Astrocyte of the spinal cord (primary cell): ENCODE measurements around the gene EXOC6.

Experiments used
- DNase-seq: peaks from one replicate; pipeline ENCODE4 v3.0.0; 2011; ENCODE audit warnings: low read depth, low spot score
- H3K4me3 ChIP-seq: 2 replicates; pipeline ENCODE4 v1.5.1; 2011; ENCODE audit warnings: low read depth, mild to moderate bottlenecking, low read length, moderate library complexity
- in situ Hi-C: cut with HindIII; loops from 2 replicates; pipeline ENCODE4 v1.10.0; 2017; ENCODE audit warnings: low sequenced_read_pairs
- TF ChIP-seq, protein P1 (sequence below): IDR thresholded peaks from 2 replicates; pipeline ENCODE4 v1.5.1; 2012; ENCODE audit warnings: low read depth, mild to moderate bottlenecking, low read length, inconsistent platforms

EXOC6 gene

DNA sequence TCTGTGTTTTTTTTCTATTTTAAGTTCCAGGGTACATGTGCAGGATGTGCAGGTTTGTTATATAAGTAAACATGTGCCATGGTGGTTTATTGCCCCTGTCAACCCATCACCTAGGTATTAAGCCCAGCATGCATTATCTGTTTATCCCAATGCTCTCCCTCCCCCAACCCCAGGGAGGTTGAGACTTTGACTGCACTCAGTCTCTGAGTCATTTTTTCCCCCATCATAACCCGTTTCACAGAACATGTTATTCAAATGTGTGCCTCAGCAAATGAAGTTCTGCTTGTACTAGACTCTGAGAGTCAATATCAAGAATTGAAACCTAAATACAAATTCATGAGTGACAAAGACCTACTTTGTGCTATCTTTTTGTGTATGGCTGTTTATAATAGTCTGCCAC, 142.3 kb downstream of the EXOC6 start:
- peak; percentile 30 for DNase-seq
- in situ Hi-C loops = no loop called here
- H3K4me3 ChIP-seq = no peak overlapping the region
- TF ChIP-seq, protein P1, sequence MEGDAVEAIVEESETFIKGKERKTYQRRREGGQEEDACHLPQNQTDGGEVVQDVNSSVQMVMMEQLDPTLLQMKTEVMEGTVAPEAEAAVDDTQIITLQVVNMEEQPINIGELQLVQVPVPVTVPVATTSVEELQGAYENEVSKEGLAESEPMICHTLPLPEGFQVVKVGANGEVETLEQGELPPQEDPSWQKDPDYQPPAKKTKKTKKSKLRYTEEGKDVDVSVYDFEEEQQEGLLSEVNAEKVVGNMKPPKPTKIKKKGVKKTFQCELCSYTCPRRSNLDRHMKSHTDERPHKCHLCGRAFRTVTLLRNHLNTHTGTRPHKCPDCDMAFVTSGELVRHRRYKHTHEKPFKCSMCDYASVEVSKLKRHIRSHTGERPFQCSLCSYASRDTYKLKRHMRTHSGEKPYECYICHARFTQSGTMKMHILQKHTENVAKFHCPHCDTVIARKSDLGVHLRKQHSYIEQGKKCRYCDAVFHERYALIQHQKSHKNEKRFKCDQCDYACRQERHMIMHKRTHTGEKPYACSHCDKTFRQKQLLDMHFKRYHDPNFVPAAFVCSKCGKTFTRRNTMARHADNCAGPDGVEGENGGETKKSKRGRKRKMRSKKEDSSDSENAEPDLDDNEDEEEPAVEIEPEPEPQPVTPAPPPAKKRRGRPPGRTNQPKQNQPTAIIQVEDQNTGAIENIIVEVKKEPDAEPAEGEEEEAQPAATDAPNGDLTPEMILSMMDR = no peak

DNA sequence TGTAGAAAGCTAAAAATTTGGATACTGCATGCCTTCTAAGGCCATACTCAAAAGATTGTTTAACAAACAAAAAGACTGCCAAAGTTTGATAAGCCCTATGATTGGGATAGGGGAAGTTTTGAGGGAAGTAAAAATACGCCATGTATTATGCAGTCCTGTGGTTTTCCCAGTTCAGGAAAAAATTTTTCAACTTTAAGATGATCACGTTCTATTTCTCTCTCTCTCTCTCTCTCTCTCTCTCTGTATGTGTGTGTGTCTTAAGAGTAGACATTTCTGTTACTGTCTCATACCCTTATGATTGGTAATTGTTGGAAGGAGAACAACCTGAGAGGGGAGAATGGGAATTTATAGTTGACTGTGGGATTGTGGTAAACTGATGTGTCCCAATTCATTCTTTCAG, 143.2 kb downstream of the EXOC6 start:
- TF ChIP-seq, protein P1 = no peak
- in situ Hi-C loops = no loop called here
- no peak for DNase-seq
- H3K4me3 ChIP-seq = no peak overlapping the region

DNA sequence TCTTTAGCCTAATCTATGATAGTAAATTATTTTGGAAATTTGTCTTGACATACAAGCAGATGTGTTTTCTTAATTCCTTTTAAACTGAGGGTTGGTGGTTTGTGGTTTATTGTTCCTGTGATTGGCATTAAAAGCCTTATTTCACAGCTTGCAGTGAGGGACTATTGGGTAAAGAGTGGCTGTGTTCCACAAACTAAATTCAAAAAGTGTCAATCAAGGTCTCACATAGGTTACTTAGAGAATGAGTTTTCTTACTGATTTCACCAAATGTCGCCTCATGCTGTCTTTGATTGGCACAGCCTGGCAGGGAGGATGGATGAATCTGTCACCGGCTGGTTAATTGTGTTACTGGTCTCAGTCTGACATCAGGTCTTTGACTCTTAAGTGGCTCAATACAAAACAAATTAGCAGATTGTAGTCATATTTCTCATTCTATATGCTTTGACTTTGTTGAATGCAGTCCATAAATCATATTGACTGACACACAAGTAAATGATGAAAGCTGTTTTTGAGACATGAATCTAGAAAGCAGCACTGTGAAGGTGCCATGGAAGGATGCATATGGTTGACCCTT, 145.5 kb downstream of the EXOC6 start:
- in situ Hi-C loops = no loop called here
- no peak for DNase-seq
- TF ChIP-seq, protein P1 = no peak
- no peak overlapping the region for H3K4me3 ChIP-seq

DNA sequence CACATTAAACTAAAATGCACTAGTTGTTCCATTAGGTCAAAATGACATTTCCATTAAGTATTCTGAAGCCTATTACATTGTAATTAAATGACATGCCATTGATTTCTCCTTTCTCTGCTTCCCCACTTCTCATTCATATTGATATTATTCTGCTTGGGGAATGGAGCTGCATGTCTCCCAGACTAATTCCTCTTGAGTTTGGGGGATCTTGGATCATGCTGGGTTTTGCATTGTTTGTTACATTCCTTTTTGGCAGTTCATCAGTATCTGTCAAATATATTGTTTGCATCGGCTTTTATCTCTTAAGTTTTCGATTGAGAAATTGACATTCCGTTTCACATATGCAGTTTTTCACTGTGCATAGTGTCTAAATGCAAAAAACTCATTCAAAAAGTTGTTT, 147.2 kb downstream of the EXOC6 start:
- in situ Hi-C loops = no loop called here
- TF ChIP-seq, protein P1 = no peak
- H3K4me3 ChIP-seq = no peak overlapping the region
- no peak for DNase-seq

DNA sequence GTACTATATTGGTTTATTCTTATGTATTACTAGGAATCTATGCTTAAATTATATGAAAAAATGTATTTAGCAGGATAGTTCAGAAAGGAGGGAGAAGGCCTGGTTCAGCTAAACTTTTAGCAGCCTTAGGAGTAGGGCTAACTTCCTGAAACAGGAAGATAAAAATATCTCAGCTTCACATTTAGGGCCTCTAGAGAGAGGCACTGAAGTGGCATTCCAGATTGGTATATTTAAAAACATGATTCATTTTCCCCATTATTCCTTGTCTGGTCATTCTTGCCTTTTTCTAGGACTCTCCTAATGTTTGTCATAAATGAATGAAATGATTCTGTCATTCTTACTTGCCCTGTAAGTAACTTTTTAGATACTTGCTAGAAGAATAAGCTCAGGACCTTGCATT, 149.3 kb downstream of the EXOC6 start:
- no peak for DNase-seq
- H3K4me3 ChIP-seq = no peak overlapping the region
- in situ Hi-C loops = no loop called here
- TF ChIP-seq, protein P1 = no peak

DNA sequence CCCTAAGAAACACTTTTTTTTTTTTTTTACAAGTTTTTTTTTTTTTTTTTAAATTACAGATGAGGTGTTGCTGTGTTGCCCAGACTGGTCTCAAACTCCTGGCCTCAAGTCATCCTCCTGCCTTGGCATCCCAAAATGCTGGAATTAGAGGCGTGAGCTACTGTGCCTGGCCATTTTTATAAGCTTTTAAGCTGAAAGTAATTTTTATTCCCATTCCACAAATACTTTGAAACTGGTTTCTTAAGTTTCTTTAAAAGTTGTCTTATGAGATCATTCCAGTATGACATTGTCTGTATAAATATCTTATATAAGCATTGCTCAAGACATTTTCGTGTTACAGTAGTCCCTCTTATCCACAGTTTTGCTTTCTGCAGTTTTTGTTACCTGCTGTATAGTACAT, 150.9 kb downstream of the EXOC6 start:
- H3K4me3 ChIP-seq = no peak overlapping the region
- in situ Hi-C loops = no loop called here
- DNase-seq = no peak
- TF ChIP-seq, protein P1 = no peak
